ENCODE data around the gene VAMP5. TPM values are rescaled to one million over a fixed set of nuclear protein-coding genes. Genes with fewer than 3 reads are reported as not detected.

The VAMP5 gene
- total RNA-seq, 1 experiment from 2014 or later: not detected

Other genes starting within 250 kb of the VAMP5 start
- 9.3 and 11.0 TPM in 2 replicates for gene RETSAT, start 229.9 kb upstream of the VAMP5 start, total RNA-seq (2014; rRNA removed; shearing (Covaris generic))
- 17.2 and 19.3 TPM in 2 replicates for gene ELMOD3, start 229.7 kb upstream of the VAMP5 start, total RNA-seq (2014; rRNA removed; shearing (Covaris generic))
- 0.43 and 1.1 TPM in 2 replicates for gene CAPG, start 174.1 kb upstream of the VAMP5 start, total RNA-seq (2014; rRNA removed; shearing (Covaris generic))
- 0.25 and 0.77 TPM in 2 replicates for gene SH2D6, start 165.7 kb upstream of the VAMP5 start, total RNA-seq (2014; rRNA removed; shearing (Covaris generic))
- 218 and 291 TPM in 2 replicates for gene MAT2A, start 45.3 kb upstream of the VAMP5 start, total RNA-seq (2014; rRNA removed; shearing (Covaris generic))
- 37.0 and 38.9 TPM in 2 replicates for gene GGCX, start 22.9 kb upstream of the VAMP5 start, total RNA-seq (2014; rRNA removed; shearing (Covaris generic))
- 51.3 and 54.7 TPM in 2 replicates for gene VAMP8, start 6.8 kb upstream of the VAMP5 start, total RNA-seq (2014; rRNA removed; shearing (Covaris generic))
- 91.1 and 111 TPM in 2 replicates for gene RNF181, start 11.3 kb downstream of the VAMP5 start, total RNA-seq (2014; rRNA removed; shearing (Covaris generic))
- 5.4 and 5.6 TPM in 2 replicates for gene TMEM150A, start 18.3 kb downstream of the VAMP5 start, total RNA-seq (2014; rRNA removed; shearing (Covaris generic))
- gene C2orf68, start 27.6 kb downstream of the VAMP5 start, total RNA-seq (2014; rRNA removed; shearing (Covaris generic)): 53.6 and 57.9 TPM in 2 replicates
- gene USP39, start 31.8 kb downstream of the VAMP5 start, total RNA-seq (2014; rRNA removed; shearing (Covaris generic)): 120 and 126 TPM in 2 replicates
- not detected in 2 replicates for gene SFTPB, start 83.8 kb downstream of the VAMP5 start, total RNA-seq (2014; rRNA removed; shearing (Covaris generic))
- not detected in 2 replicates for gene GNLY, start 109.9 kb downstream of the VAMP5 start, total RNA-seq (2014; rRNA removed; shearing (Covaris generic))
- gene ATOH8, start 169.6 kb downstream of the VAMP5 start, total RNA-seq (2014; rRNA removed; shearing (Covaris generic)): 98.9 and 107 TPM in 2 replicates

Measured in SJCRH30 (cell line).